DND-41 (cell line): ENCODE data around the gene SLC25A1.
A peak's percentile ranks its signal among the peaks of the same experiment; 100 is the strongest.

Source experiments
- ATAC-seq: fragments of 200-7000 bp; cut with Tn5 transposase; 3 replicates; pipeline ENCODE4 v1.9.1; 2021; ENCODE audit warnings: low read depth; ENCODE audit not compliant: insufficient read depth
- DNase-seq: peaks from one replicate; pipeline ENCODE4 v3.0.0-alpha.2; 2020
- H2AFZ ChIP-seq: 2 replicates; pipeline ENCODE4 v1.6.0; 2012; ENCODE audit warnings: low read depth, low read length
- H3K27ac ChIP-seq: 2 replicates; pipeline ENCODE4 v1.5.1; 2012; ENCODE audit warnings: low read length, inconsistent platforms
- H3K27me3 ChIP-seq: fragments of 200-600 bp; sonication (generic); 2 replicates; pipeline ENCODE4 v1.6.0; 2012; ENCODE audit warnings: low read length, mild to moderate bottlenecking, inconsistent platforms; ENCODE audit not compliant: insufficient read depth, poor library complexity
- H3K36me3 ChIP-seq: 2 replicates; pipeline ENCODE4 v1.5.1; 2012; ENCODE audit warnings: low read length, inconsistent platforms; ENCODE audit not compliant: insufficient read depth
- H3K4me1 ChIP-seq: 2 replicates; pipeline ENCODE4 v1.5.1; 2012; ENCODE audit warnings: mild to moderate bottlenecking, low read length; ENCODE audit not compliant: insufficient read depth
- H3K4me2 ChIP-seq: 2 replicates; pipeline ENCODE4 v1.6.0; 2012; ENCODE audit warnings: mild to moderate bottlenecking, moderate library complexity, low read length, inconsistent platforms; ENCODE audit not compliant: insufficient read depth
- H3K4me3 ChIP-seq, 2 experiments: fragments of 200-600 bp in 1 of 2; shearing (Covaris generic) in 1 of 2; 2 replicates each; pipeline ENCODE4 v1.5.1; 2012 to 2016; ENCODE audit warnings: inconsistent platforms in 2 of 2, low read length in 2 of 2, mild to moderate bottlenecking in 2 of 2, low read depth in 1 of 2, moderate library complexity in 1 of 2
- H3K79me2 ChIP-seq: 2 replicates; pipeline ENCODE4 v1.6.0; 2012; ENCODE audit warnings: low read length, inconsistent platforms; ENCODE audit not compliant: insufficient read depth
- H3K9ac ChIP-seq: 2 replicates; pipeline ENCODE4 v1.6.0; 2012; ENCODE audit warnings: low read depth, mild to moderate bottlenecking, inconsistent platforms, low read length, moderate library complexity
- H3K9me3 ChIP-seq: 2 replicates; pipeline ENCODE4 v1.5.1; 2012; ENCODE audit warnings: low read length, moderate library complexity, mild to moderate bottlenecking, inconsistent platforms; ENCODE audit not compliant: insufficient read depth, severe bottlenecking
- H4K20me1 ChIP-seq: 2 replicates; pipeline ENCODE4 v1.6.0; 2012; ENCODE audit warnings: low read length; ENCODE audit not compliant: insufficient read depth
- CTCF ChIP-seq: IDR thresholded peaks from 2 replicates; pipeline ENCODE4 v1.5.1; 2012; ENCODE audit warnings: borderline replicate concordance, low read length, moderate library complexity, mild to moderate bottlenecking; ENCODE audit not compliant: poor library complexity, severe bottlenecking; ENCODE audit errors: extremely low read depth
- EZH2 ChIP-seq: IDR thresholded peaks from 3 replicates; pipeline ENCODE4 v1.6.1; 2012; ENCODE audit warnings: borderline replicate concordance, low read depth, mild to moderate bottlenecking, moderate library complexity, low read length, inconsistent platforms; ENCODE audit not compliant: severe bottlenecking

Gene SLC25A1

GRCh38 chr22:19172213-19173046, 6.1 kb downstream of the SLC25A1 start:
- H3K4me3 ChIP-seq = peak overlapping the region; percentile 89 to 93
- H3K9ac ChIP-seq = peak overlapping the region; percentile 80
- H4K20me1 ChIP-seq = peaks cover 48% of the 10 kb centered on the region
- ATAC-seq (no peak), DNase-seq (no peak)
- H3K27me3 ChIP-seq = no peaks in the 10 kb centered on the region
- peaks cover 63% of the 10 kb centered on the region for H3K4me1 ChIP-seq
- H3K27ac ChIP-seq = peak overlapping the region; percentile 73
- no peaks in the 10 kb centered on the region for H3K9me3 ChIP-seq
- H3K4me2 ChIP-seq = peak overlapping the region; percentile 96
- H2AFZ ChIP-seq = peak overlapping the region; percentile 83
- peaks cover 34% of the 10 kb centered on the region for H3K36me3 ChIP-seq
- no peak for TF ChIP-seq CTCF
- TF ChIP-seq EZH2 = no peak
- H3K79me2 ChIP-seq = peaks cover 68% of the 10 kb centered on the region

- Histone ChIP-seq H3K4me3 (no peak overlapping the region), H2AFZ (no peak overlapping the region), H3K36me3 (peaks cover 13% of the 10 kb centered on the region), H4K20me1 (peaks cover 27% of the 10 kb centered on the region; the same call in 1 of the 2 replicates), H3K4me1 (peaks cover 38% of the 10 kb centered on the region), H3K27me3 (no peaks in the 10 kb centered on the region), H3K79me2 (peaks cover 44% of the 10 kb centered on the region), H3K27ac (no peak overlapping the region), H3K9ac (no peak overlapping the region), H3K9me3 (no peaks in the 10 kb centered on the region), H3K4me2 (peak overlapping the region; percentile 96; the same call in 1 of the 2 replicates)
- ATAC-seq (no peak), DNase-seq (no peak)
- no peak for TF ChIP-seq CTCF
- no peak for TF ChIP-seq EZH2
Observed at GRCh38 chr22:19169947-19170318, 8.6 kb downstream of the SLC25A1 start.

- Histone ChIP-seq H3K4me3 (no peak overlapping the region), H3K27ac (no peak overlapping the region), H4K20me1 (peaks cover 22% of the 10 kb centered on the region; the same call in 1 of the 2 replicates), H2AFZ (no peak overlapping the region), H3K9me3 (no peaks in the 10 kb centered on the region), H3K79me2 (peaks cover 38% of the 10 kb centered on the region), H3K4me2 (0 out of 2 replicates have a peak overlapping the region, but pooled peaks have one; percentile 96), H3K27me3 (no peaks in the 10 kb centered on the region), H3K9ac (no peak overlapping the region), H3K4me1 (peaks cover 32% of the 10 kb centered on the region), H3K36me3 (peaks cover 13% of the 10 kb centered on the region)
- ATAC-seq (no peak), DNase-seq (no peak)
- TF ChIP-seq EZH2 (no peak), CTCF (no peak)
Observed at GRCh38 chr22:19169002-19169946, 9.3 kb downstream of the SLC25A1 start.
